DND-41 (cell line): Measurements from ENCODE around the gene TAF5L.

Source experiments
- ATAC-seq: fragments of 200-7000 bp; cut with Tn5 transposase; 3 replicates; pipeline ENCODE4 v1.9.1; 2021; ENCODE audit warnings: low read depth; ENCODE audit not compliant: insufficient read depth
- DNase-seq: peaks from one replicate; pipeline ENCODE4 v3.0.0-alpha.2; 2020
- H2AFZ ChIP-seq: 2 replicates; pipeline ENCODE4 v1.6.0; 2012; ENCODE audit warnings: low read depth, low read length
- H3K27ac ChIP-seq: 2 replicates; pipeline ENCODE4 v1.5.1; 2012; ENCODE audit warnings: low read length, inconsistent platforms
- H3K27me3 ChIP-seq: fragments of 200-600 bp; sonication (generic); 2 replicates; pipeline ENCODE4 v1.6.0; 2012; ENCODE audit warnings: low read length, mild to moderate bottlenecking, inconsistent platforms; ENCODE audit not compliant: insufficient read depth, poor library complexity
- H3K36me3 ChIP-seq: 2 replicates; pipeline ENCODE4 v1.5.1; 2012; ENCODE audit warnings: low read length, inconsistent platforms; ENCODE audit not compliant: insufficient read depth
- H3K4me1 ChIP-seq: 2 replicates; pipeline ENCODE4 v1.5.1; 2012; ENCODE audit warnings: mild to moderate bottlenecking, low read length; ENCODE audit not compliant: insufficient read depth
- H3K4me2 ChIP-seq: 2 replicates; pipeline ENCODE4 v1.6.0; 2012; ENCODE audit warnings: mild to moderate bottlenecking, moderate library complexity, low read length, inconsistent platforms; ENCODE audit not compliant: insufficient read depth
- H3K4me3 ChIP-seq, 2 experiments: fragments of 200-600 bp in 1 of 2; shearing (Covaris generic) in 1 of 2; 2 replicates each; pipeline ENCODE4 v1.5.1; 2012 to 2016; ENCODE audit warnings: inconsistent platforms in 2 of 2, low read length in 2 of 2, mild to moderate bottlenecking in 2 of 2, low read depth in 1 of 2, moderate library complexity in 1 of 2
- H3K79me2 ChIP-seq: 2 replicates; pipeline ENCODE4 v1.6.0; 2012; ENCODE audit warnings: low read length, inconsistent platforms; ENCODE audit not compliant: insufficient read depth
- H3K9ac ChIP-seq: 2 replicates; pipeline ENCODE4 v1.6.0; 2012; ENCODE audit warnings: low read depth, mild to moderate bottlenecking, inconsistent platforms, low read length, moderate library complexity
- H3K9me3 ChIP-seq: 2 replicates; pipeline ENCODE4 v1.5.1; 2012; ENCODE audit warnings: low read length, moderate library complexity, mild to moderate bottlenecking, inconsistent platforms; ENCODE audit not compliant: insufficient read depth, severe bottlenecking
- H4K20me1 ChIP-seq: 2 replicates; pipeline ENCODE4 v1.6.0; 2012; ENCODE audit warnings: low read length; ENCODE audit not compliant: insufficient read depth
- CTCF ChIP-seq: IDR thresholded peaks from 2 replicates; pipeline ENCODE4 v1.5.1; 2012; ENCODE audit warnings: borderline replicate concordance, low read length, moderate library complexity, mild to moderate bottlenecking; ENCODE audit not compliant: poor library complexity, severe bottlenecking; ENCODE audit errors: extremely low read depth
- EZH2 ChIP-seq: IDR thresholded peaks from 3 replicates; pipeline ENCODE4 v1.6.1; 2012; ENCODE audit warnings: borderline replicate concordance, low read depth, mild to moderate bottlenecking, moderate library complexity, low read length, inconsistent platforms; ENCODE audit not compliant: severe bottlenecking

Gene TAF5L

GRCh38 chr1:229645324-229645993 is 19.5 kb upstream of the TAF5L start:
- Histone ChIP-seq H3K9ac (no peak overlapping the region), H3K4me3 (no peak overlapping the region), H3K4me2 (no peak overlapping the region), H3K36me3 (peaks cover 90% of the 10 kb centered on the region), H3K9me3 (no peaks in the 10 kb centered on the region), H4K20me1 (peaks cover 39% of the 10 kb centered on the region; the same call in 1 of the 2 replicates), H2AFZ (no peak overlapping the region), H3K4me1 (no peaks in the 10 kb centered on the region), H3K27me3 (no peaks in the 10 kb centered on the region), H3K79me2 (peaks cover 37% of the 10 kb centered on the region), H3K27ac (no peak overlapping the region)
- TF ChIP-seq EZH2: no peak
- DNase-seq: no peak
- no peak for ATAC-seq

- Histone ChIP-seq H2AFZ (no peak overlapping the region), H4K20me1 (peaks cover 47% of the 10 kb centered on the region; the same call in 1 of the 2 replicates), H3K9me3 (no peaks in the 10 kb centered on the region), H3K27me3 (no peaks in the 10 kb centered on the region), H3K4me3 (no peak overlapping the region), H3K4me1 (no peaks in the 10 kb centered on the region), H3K27ac (no peak overlapping the region), H3K9ac (no peak overlapping the region), H3K36me3 (peaks cover 91% of the 10 kb centered on the region), H3K79me2 (peaks cover 50% of the 10 kb centered on the region), H3K4me2 (no peak overlapping the region)
- DNase-seq: no peak
- TF ChIP-seq EZH2 (no peak), CTCF (no peak)
- ATAC-seq: no peak
These were observed 18.2 kb upstream of the TAF5L start for GRCh38 chr1:229643996-229644745.

- DNase-seq: no peak
- H4K20me1 ChIP-seq: peaks cover 48% of the 10 kb centered on the region; the same call in 1 of the 2 replicates
- peaks cover 88% of the 10 kb centered on the region for H3K36me3 ChIP-seq
- TF ChIP-seq EZH2 (no peak), CTCF (no peak)
- H3K79me2 ChIP-seq: peaks cover 61% of the 10 kb centered on the region
- no peak for ATAC-seq
- no peak overlapping the region for H2AFZ ChIP-seq
- no peaks in the 10 kb centered on the region for H3K9me3 ChIP-seq
- H3K27ac ChIP-seq: no peak overlapping the region
- H3K27me3 ChIP-seq: no peaks in the 10 kb centered on the region
- no peaks in the 10 kb centered on the region for H3K4me1 ChIP-seq
- no peak overlapping the region for H3K9ac ChIP-seq
- H3K4me2 ChIP-seq: no peak overlapping the region
- H3K4me3 ChIP-seq: no peak overlapping the region
These were observed 17.0 kb upstream of the TAF5L start for GRCh38 chr1:229642970-229643369.

- H4K20me1 ChIP-seq: peaks cover 53% of the 10 kb centered on the region; the same call in 1 of the 2 replicates
- no peak for ATAC-seq
These were observed 16.5 kb upstream of the TAF5L start for GRCh38 chr1:229642376-229642775.

More at GRCh38 chr1:229642376-229642775, 16.5 kb upstream of the TAF5L start:
- Histone ChIP-seq H3K9me3 (no peaks in the 10 kb centered on the region), H3K4me2 (no peak overlapping the region), H3K36me3 (peaks cover 88% of the 10 kb centered on the region), H3K4me3 (no peak overlapping the region), H3K79me2 (peaks cover 67% of the 10 kb centered on the region), H3K9ac (no peak overlapping the region), H3K27me3 (no peaks in the 10 kb centered on the region), H3K27ac (no peak overlapping the region), H2AFZ (no peak overlapping the region), H3K4me1 (no peaks in the 10 kb centered on the region)
- DNase-seq: no peak
- TF ChIP-seq EZH2: no peak
- no peak for TF ChIP-seq CTCF
